Endothelial cell of umbilical vein (primary cell): ENCODE data around the gene TBX21. TPM values are rescaled to one million over a fixed set of nuclear protein-coding genes. Genes with fewer than 3 reads are reported as not detected.

Experiments
- BruUV-seq: library from RNA; stranded (reverse); fragments of 400-500 nt; replicated peaks from 2 replicates; lab custom pipeline; 2021; lab: Mats Ljungman, UMichigan
- CTCF ChIA-PET: fragments of 300-600, 350-600 bp; sonication (Branson Sonifier 250); formaldehyde crosslinking; loops from one replicate; lab custom pipeline; 2021; ENCODE audit warnings: antibody characterized with exemption, inconsistent platforms; lab: Charles Lee
- POLR2A ChIA-PET: fragments of 300-600, 350-600 bp; sonication (Branson Sonifier 250); formaldehyde crosslinking; loops from one replicate; lab custom pipeline; 2021; ENCODE audit warnings: antibody characterized with exemption, inconsistent platforms; lab: Charles Lee
- DNase-seq: peaks from one replicate; pipeline ENCODE4 v3.0.0-alpha.2; 2011; ENCODE audit warnings: low read depth, low spot score
- FAIRE-seq: peaks from 2 replicates; lab custom pipeline; 2011; peaks lifted over from hg19 to GRCh38; lab: Jason Lieb, UNC
- H2AFZ ChIP-seq: 2 replicates; pipeline ENCODE4 v1.6.0; 2012; ENCODE audit warnings: low read depth, low read length, control low read depth, inconsistent platforms
- H3K27ac ChIP-seq: 2 replicates; pipeline ENCODE4 v1.5.1; 2011; ENCODE audit warnings: low read depth, mild to moderate bottlenecking, control low read depth, low read length, moderate library complexity; ENCODE audit not compliant: insufficient read depth
- H3K27me3 ChIP-seq, 2 experiments: 2 replicates each; pipeline versions ENCODE4 v1.6.0 to v1.6.1; 2011; ENCODE audit warnings: low read length in 2 of 2, mixed read lengths in 1 of 2; ENCODE audit not compliant: control insufficient read depth in 2 of 2, insufficient read depth in 2 of 2
- H3K36me3 ChIP-seq, 2 experiments: 2 replicates in 1 of 2; 3 replicates in 1 of 2; pipeline ENCODE4 v1.5.1; 2011; ENCODE audit warnings: low read length in 2 of 2, mild to moderate bottlenecking in 1 of 2, moderate library complexity in 1 of 2; ENCODE audit not compliant: control insufficient read depth in 2 of 2, insufficient read depth in 2 of 2; ENCODE audit errors: extremely low read depth in 1 of 2
- H3K4me1 ChIP-seq: 3 replicates; pipeline ENCODE4 v1.5.1; 2011; ENCODE audit warnings: mild to moderate bottlenecking, low read length; ENCODE audit not compliant: control insufficient read depth, insufficient read depth; ENCODE audit errors: extremely low read depth
- H3K4me2 ChIP-seq: 2 replicates; pipeline ENCODE4 v1.6.1; 2011; ENCODE audit warnings: low read length, control low read depth, mixed read lengths; ENCODE audit not compliant: insufficient read depth
- H3K4me3 ChIP-seq, 3 experiments: fragments of 200-600 bp in 1 of 3; sonication (generic), shearing (Covaris generic) in 1 of 3; replicated peaks in 1 of 3; 2 replicates each; pipeline ENCODE4 v1.5.1; 2011 to 2016; ENCODE audit warnings: control low read depth in 3 of 3, low read length in 3 of 3, mild to moderate bottlenecking in 2 of 3, inconsistent platforms in 1 of 3, low read depth in 1 of 3, moderate library complexity in 1 of 3; ENCODE audit not compliant: insufficient read depth in 1 of 3
- H3K79me2 ChIP-seq: 2 replicates; pipeline ENCODE4 v1.6.0; 2012; ENCODE audit warnings: low read length, inconsistent platforms; ENCODE audit not compliant: control insufficient read depth, insufficient read depth
- H3K9ac ChIP-seq: replicated peaks from 2 replicates; pipeline ENCODE3; 2011; ENCODE audit warnings: low read length, control low read depth; ENCODE audit not compliant: insufficient read depth; ENCODE audit errors: extremely low read depth
- H3K9me1 ChIP-seq: replicated peaks from 3 replicates; pipeline ENCODE4 v1.6.0; 2011; ENCODE audit warnings: mild to moderate bottlenecking, low read length; ENCODE audit not compliant: control insufficient read depth, insufficient read depth; ENCODE audit errors: extremely low read depth
- H3K9me3 ChIP-seq: replicated peaks from 2 replicates; pipeline ENCODE4 v1.5.1; 2012; ENCODE audit warnings: low read length, inconsistent platforms; ENCODE audit not compliant: control insufficient read depth, insufficient read depth
- H4K20me1 ChIP-seq: replicated peaks from 2 replicates; pipeline ENCODE3; 2011; ENCODE audit warnings: mild to moderate bottlenecking, low read length; ENCODE audit not compliant: control insufficient read depth, insufficient read depth; ENCODE audit errors: extremely low read depth
- CTCF ChIP-seq, 2 donors: IDR thresholded peaks; 1 replicate in 1 of 2; 2 replicates in 1 of 2; pipeline ENCODE4 v1.5.1; 2011; ENCODE audit warnings: low read length in 2 of 2, mild to moderate bottlenecking in 2 of 2, moderate library complexity in 2 of 2, control low read depth in 1 of 2, inconsistent platforms in 1 of 2, low read depth in 1 of 2; ENCODE audit not compliant: insufficient read depth in 1 of 2; ENCODE audit errors: extremely low read depth in 1 of 2
- EZH2 ChIP-seq: IDR thresholded peaks from 2 replicates; pipeline ENCODE4 v1.6.1; 2012; ENCODE audit warnings: borderline replicate concordance, low read depth, mild to moderate bottlenecking, moderate library complexity, low read length, inconsistent platforms; ENCODE audit not compliant: severe bottlenecking
- FOS ChIP-seq: IDR thresholded peaks from 2 replicates; pipeline ENCODE4 v1.6.1; 2011; ENCODE audit warnings: mild to moderate bottlenecking, low read length, moderate library complexity, borderline replicate concordance; ENCODE audit not compliant: insufficient read depth
- GATA2 ChIP-seq: IDR thresholded peaks from 2 replicates; pipeline ENCODE4 v1.7.0; 2011; ENCODE audit warnings: low read depth, mild to moderate bottlenecking, moderate library complexity, mixed read lengths, low read length; ENCODE audit not compliant: insufficient read length, insufficient read depth
- JUN ChIP-seq: IDR thresholded peaks from 2 replicates; pipeline ENCODE4 v1.6.1; 2011; ENCODE audit warnings: borderline replicate concordance, low read depth; ENCODE audit not compliant: insufficient read length, insufficient read depth
- MAX ChIP-seq: IDR thresholded peaks from 2 replicates; pipeline ENCODE4 v1.6.1; 2011; ENCODE audit not compliant: insufficient read depth, insufficient read length
- MYC ChIP-seq: IDR thresholded peaks from one replicate; pipeline ENCODE4 v1.6.1; 2011; ENCODE audit warnings: mild to moderate bottlenecking, low read depth, low read length
- POLR2A ChIP-seq: IDR thresholded peaks from 2 replicates; pipeline ENCODE4 v1.6.1; 2012; ENCODE audit warnings: low read depth, mild to moderate bottlenecking, control low read depth, low read length
- POLR2AphosphoS5 ChIP-seq: IDR thresholded peaks from 2 replicates; pipeline ENCODE4 v1.6.1; 2012; ENCODE audit warnings: low read depth, mild to moderate bottlenecking, control low read depth, low read length, moderate library complexity; ENCODE audit not compliant: insufficient read depth
- dilution Hi-C: fragments of 300-500 bp; cut with MboI; formaldehyde crosslinking; loops from one replicate; pipeline ENCODE4 v1.15.0; 2019; ENCODE audit warnings: low sequenced_read_pairs; ENCODE audit not compliant: extremely low pct_ligation_motif_present
- intact Hi-C: fragments of 100-400 bp; cut with micrococcal nuclease; formaldehyde crosslinking; loops from one replicate; pipeline ENCODE4 v1.10.0; 2022
- polyA plus RNA-seq, 4 experiments: library from polyadenylated mRNA; depleted of rRNA in 3 of 4; stranded (reverse) in 3 of 4; unstranded in 1 of 4; fragments of >200 nt; gene quantifications; 2 replicates each; pipeline versions ENCODE4 v1.2.1 to v1.2.3, GENCODE V29; 2011 to 2012; ENCODE audit warnings: missing spikeins in 1 of 4
- total RNA-seq: library from RNA; stranded (reverse); gene quantifications from 2 replicates; pipeline ENCODE4 v1.2.3, GENCODE V29; 2021

TBX21 gene
- total and polyA plus RNA-seq, 2 donors (not counting 3 experiments of a cell fraction or from before 2014, with no cell fraction given): not detected

GRCh38 chr17:47735536-47736011 lies 2.5 kb downstream of the TBX21 start:
- Histone ChIP-seq H3K9ac (no peak overlapping the region), H3K4me2 (no peak overlapping the region), H3K4me1 (no peaks in the 10 kb centered on the region), H4K20me1 (no peaks in the 10 kb centered on the region), H3K27ac (no peak overlapping the region), H3K9me3 (no peaks in the 10 kb centered on the region), H3K36me3 (no peaks in the 10 kb centered on the region), H3K4me3 (no peak overlapping the region), H2AFZ (no peak overlapping the region), H3K79me2 (no peaks in the 10 kb centered on the region), H3K9me1 (no peaks in the 10 kb centered on the region), H3K27me3 (peaks cover 35 to 37% of the 10 kb centered on the region in 2 experiments)
- dilution Hi-C loops (no loop called here), intact Hi-C loops (no loop called here)
- ChIA-PET POLR2A (no interaction called here), CTCF (no interaction called here)
- DNase-seq (no peak), FAIRE-seq (no peak)
- BruUV-seq: no TSS peak
- TF ChIP-seq POLR2AphosphoS5 (no peak), GATA2 (no peak), POLR2A (no peak), MYC (no peak), CTCF (IDR thresholded peaks at IDR 0.05; ENCODE audit: extremely low read depth in 1 of 2, insufficient read depth in 1 of 2, low read depth in 1 of 2, low read length in 2 of 2) (no peak), MAX (no peak), JUN (no peak), FOS (no peak), EZH2 (no peak)
